Keratinocyte (primary cell): ENCODE measurements around the gene PNPLA7.

Source experiments
- EZH2 ChIP-seq: IDR thresholded peaks from one replicate; pipeline ENCODE4 v1.6.1; 2012; ENCODE audit warnings: inconsistent platforms, mild to moderate bottlenecking, low read length, moderate library complexity
- TF ChIP-seq, protein P1 (sequence below), 3 experiments: IDR thresholded peaks in 1 of 3; conservative IDR thresholded peaks in 1 of 3; optimal IDR thresholded peaks in 1 of 3; 2 replicates in 2 of 3; 3 replicates in 1 of 3; pipeline versions ENCODE3 to v1.5.1; 2011; ENCODE audit warnings: low read length in 3 of 3, mild to moderate bottlenecking in 3 of 3, moderate library complexity in 2 of 3, control low read depth in 1 of 3, inconsistent platforms in 1 of 3; ENCODE audit not compliant: insufficient read depth in 2 of 3; ENCODE audit errors: extremely low read depth in 1 of 3

- TF ChIP-seq, protein P1, sequence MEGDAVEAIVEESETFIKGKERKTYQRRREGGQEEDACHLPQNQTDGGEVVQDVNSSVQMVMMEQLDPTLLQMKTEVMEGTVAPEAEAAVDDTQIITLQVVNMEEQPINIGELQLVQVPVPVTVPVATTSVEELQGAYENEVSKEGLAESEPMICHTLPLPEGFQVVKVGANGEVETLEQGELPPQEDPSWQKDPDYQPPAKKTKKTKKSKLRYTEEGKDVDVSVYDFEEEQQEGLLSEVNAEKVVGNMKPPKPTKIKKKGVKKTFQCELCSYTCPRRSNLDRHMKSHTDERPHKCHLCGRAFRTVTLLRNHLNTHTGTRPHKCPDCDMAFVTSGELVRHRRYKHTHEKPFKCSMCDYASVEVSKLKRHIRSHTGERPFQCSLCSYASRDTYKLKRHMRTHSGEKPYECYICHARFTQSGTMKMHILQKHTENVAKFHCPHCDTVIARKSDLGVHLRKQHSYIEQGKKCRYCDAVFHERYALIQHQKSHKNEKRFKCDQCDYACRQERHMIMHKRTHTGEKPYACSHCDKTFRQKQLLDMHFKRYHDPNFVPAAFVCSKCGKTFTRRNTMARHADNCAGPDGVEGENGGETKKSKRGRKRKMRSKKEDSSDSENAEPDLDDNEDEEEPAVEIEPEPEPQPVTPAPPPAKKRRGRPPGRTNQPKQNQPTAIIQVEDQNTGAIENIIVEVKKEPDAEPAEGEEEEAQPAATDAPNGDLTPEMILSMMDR (optimal IDR thresholded peaks at IDR 0.05 in 1 of 3, IDR thresholded peaks at IDR 0.05 in 1 of 3, conservative IDR thresholded peaks at IDR 0.05 in 1 of 3; ENCODE audit: extremely low read depth in 1 of 3, insufficient read depth in 2 of 3, low read length in 3 of 3): no peak
- no peak for TF ChIP-seq EZH2
Measured at GRCh38 chr9:137516144-137516917, 33.9 kb downstream of the PNPLA7 start.
